HFFc6 (cell line): ENCODE data around the gene LARGE1. TPM values are rescaled to one million over a fixed set of nuclear protein-coding genes. Genes with fewer than 3 reads are reported as not detected.

ENCODE experiments used
- DNase-seq: peaks from one replicate; pipeline ENCODE4 v3.0.0-alpha.2; 2018
- H3K27ac Mint-ChIP-seq: 2 replicates; pipeline ENCODE4 v1.8.0; 2020; ENCODE audit warnings: mild to moderate bottlenecking, mixed read lengths
- H3K27me3 Mint-ChIP-seq: 2 replicates; pipeline ENCODE4 v1.8.0; 2021; ENCODE audit warnings: mild to moderate bottlenecking, moderate library complexity, mixed read lengths; ENCODE audit not compliant: insufficient read depth
- H3K36me3 Mint-ChIP-seq: 2 replicates; pipeline ENCODE4 v1.8.0; 2021; ENCODE audit warnings: low read depth, mixed read lengths
- H3K4me1 Mint-ChIP-seq: 2 replicates; pipeline ENCODE4 v1.8.0; 2020; ENCODE audit warnings: low read depth, mixed read lengths
- H3K4me3 Mint-ChIP-seq: 2 replicates; pipeline ENCODE4 v1.8.0; 2020; ENCODE audit warnings: mild to moderate bottlenecking, moderate library complexity, mixed read lengths
- H3K9me3 Mint-ChIP-seq: 2 replicates; pipeline ENCODE4 v1.8.0; 2020; ENCODE audit warnings: mild to moderate bottlenecking, mixed read lengths
- total RNA-seq, 6 experiments: library from RNA; stranded (reverse); fragmentation: NEBNext Ultra II Directional; extraction: Animal tissue kit (Norgen Biotek cat#: 25700); gene quantifications; 2 replicates in 1 of 6; 3 replicates in 5 of 6; pipeline ENCODE4 v1.2.3, GENCODE V29; 2021
- TF ChIP-seq, protein P1 (sequence below): fragments of 200-600 bp; sonication (generic); IDR thresholded peaks from 2 replicates; pipeline ENCODE4 v1.5.0; 2021; ENCODE audit warnings: antibody characterized with exemption, mild to moderate bottlenecking

Gene LARGE1
- total RNA-seq, 6 experiments from 2014 or later: 4.9 to 7.3 (median 6.5) TPM

DNA sequence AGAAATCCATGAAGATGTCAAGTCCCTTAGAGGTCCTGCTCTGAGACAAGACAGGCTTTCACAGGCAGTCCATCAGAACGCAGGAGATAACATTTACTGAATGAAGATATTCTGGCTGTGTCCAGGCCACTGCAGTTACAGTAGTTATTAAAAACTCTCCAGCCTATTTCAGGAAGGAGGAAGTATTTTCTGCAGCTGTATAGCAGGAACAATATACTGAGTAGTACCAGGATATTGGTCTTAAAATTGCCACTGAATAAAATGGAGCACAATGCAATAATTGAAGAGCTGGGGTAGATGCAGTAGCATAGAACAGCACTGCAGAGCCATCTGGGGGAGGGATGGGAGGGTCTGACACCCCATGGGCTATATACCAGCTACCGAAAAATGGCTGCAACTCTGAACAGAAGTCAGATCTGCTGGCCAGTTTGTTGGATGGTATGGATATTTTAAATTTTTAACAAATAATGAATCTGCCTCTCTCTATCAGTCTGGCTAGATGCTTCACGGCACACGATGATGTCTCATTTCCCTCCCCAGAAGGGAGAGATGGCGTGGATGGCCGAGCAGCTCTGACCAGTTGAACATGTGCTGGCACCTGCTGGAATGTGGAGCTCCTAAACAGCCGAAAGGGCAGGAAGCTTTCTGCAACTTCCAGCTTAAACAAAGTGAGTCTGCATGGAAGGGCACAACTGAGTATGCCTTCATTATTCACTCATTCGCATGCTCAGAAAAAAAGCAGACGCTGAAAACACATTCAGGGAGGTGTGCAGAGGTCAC, 520.0 kb downstream of the LARGE1 start:
- Mint-ChIP-seq H3K4me3 (no peak overlapping the region), H3K4me1 (no peaks in the 10 kb centered on the region), H3K27ac (no peak overlapping the region), H3K27me3 (peaks cover 3% of the 10 kb centered on the region), H3K9me3 (peaks cover 66% of the 10 kb centered on the region), H3K36me3 (peaks cover 15% of the 10 kb centered on the region; the same call in 1 of the 2 replicates)
- TF ChIP-seq, protein P1, sequence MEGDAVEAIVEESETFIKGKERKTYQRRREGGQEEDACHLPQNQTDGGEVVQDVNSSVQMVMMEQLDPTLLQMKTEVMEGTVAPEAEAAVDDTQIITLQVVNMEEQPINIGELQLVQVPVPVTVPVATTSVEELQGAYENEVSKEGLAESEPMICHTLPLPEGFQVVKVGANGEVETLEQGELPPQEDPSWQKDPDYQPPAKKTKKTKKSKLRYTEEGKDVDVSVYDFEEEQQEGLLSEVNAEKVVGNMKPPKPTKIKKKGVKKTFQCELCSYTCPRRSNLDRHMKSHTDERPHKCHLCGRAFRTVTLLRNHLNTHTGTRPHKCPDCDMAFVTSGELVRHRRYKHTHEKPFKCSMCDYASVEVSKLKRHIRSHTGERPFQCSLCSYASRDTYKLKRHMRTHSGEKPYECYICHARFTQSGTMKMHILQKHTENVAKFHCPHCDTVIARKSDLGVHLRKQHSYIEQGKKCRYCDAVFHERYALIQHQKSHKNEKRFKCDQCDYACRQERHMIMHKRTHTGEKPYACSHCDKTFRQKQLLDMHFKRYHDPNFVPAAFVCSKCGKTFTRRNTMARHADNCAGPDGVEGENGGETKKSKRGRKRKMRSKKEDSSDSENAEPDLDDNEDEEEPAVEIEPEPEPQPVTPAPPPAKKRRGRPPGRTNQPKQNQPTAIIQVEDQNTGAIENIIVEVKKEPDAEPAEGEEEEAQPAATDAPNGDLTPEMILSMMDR: no peak
- DNase-seq: no peak

DNA sequence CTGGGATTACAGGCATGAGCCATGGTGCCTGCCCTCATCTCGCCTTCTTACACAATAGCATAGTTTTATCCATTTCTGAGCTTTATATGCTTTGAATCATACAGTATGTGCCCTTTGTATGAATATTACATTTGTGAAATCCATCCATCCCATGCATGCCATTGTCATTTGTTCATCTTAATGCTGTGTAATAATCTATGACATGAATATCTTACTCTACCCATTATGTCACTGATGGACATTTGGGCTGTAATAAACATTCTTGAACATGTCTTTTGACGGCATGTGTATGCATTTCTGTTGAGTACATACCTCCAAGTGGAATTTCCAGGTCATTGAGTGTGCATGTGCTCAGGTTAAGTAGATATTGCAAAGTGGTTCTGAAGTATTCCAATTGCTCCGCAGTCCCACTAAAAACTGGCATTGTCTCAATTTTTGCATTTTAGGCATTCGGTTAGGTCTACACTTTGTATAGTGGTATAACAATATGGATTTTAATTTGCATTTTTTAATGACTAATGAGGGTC, 522.8 kb downstream of the LARGE1 start:
- Mint-ChIP-seq H3K27me3 (peaks cover 3% of the 10 kb centered on the region), H3K36me3 (peaks cover 11% of the 10 kb centered on the region; the same call in 1 of the 2 replicates), H3K27ac (no peak overlapping the region), H3K4me1 (no peaks in the 10 kb centered on the region), H3K4me3 (no peak overlapping the region), H3K9me3 (peaks cover 60% of the 10 kb centered on the region)
- TF ChIP-seq, protein P1: no peak
- no peak for DNase-seq

DNA sequence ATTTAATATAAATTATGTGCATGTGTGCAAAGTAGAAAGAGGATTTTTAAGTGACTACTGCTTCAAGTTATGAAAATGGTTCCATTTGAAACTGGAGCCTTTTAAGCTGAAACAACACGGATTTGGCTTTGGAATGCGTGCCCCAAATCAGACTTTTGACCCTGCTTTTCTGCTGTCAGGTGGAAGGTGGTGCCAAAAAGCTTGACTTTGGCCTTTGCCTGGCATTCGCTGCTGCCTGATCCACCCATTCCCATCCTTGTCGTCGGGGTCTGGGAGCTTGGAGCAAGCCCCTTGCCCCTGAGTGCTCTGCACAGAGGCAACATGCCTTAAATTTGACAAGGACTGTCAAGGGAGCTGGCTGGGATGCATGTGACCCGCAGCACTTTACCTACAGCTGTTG, 526.8 kb downstream of the LARGE1 start:
- DNase-seq: no peak
- H3K36me3 Mint-ChIP-seq: peaks cover 8% of the 10 kb centered on the region; the same call in 1 of the 2 replicates
- H3K27ac Mint-ChIP-seq: no peak overlapping the region
- H3K4me3 Mint-ChIP-seq: no peak overlapping the region
- peaks cover 58% of the 10 kb centered on the region for H3K9me3 Mint-ChIP-seq
- TF ChIP-seq, protein P1: no peak
- no peaks in the 10 kb centered on the region for H3K27me3 Mint-ChIP-seq
- no peaks in the 10 kb centered on the region for H3K4me1 Mint-ChIP-seq

DNA sequence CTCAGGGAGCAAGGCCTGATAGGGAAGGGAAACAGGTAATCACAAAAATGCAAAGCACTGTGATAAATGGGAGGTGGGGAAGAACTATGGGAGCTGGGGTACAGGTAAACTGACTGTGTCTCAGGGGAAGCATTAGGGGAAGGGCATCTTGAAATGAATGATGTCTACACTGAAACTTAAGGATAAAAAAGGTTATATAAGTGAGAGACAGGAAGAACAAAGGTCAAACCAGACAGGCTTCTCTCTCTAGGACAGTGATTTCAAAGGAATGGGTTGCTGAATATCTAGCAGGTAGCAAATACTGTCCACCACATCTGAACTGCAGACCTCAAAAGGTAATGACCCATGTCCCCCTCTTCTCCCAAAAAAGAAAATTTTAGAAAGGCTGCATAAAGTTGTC, 529.0 kb downstream of the LARGE1 start:
- Mint-ChIP-seq H3K9me3 (peaks cover 54% of the 10 kb centered on the region), H3K36me3 (peaks cover 6% of the 10 kb centered on the region; the same call in 1 of the 2 replicates), H3K27me3 (peaks cover 4% of the 10 kb centered on the region; the same call in 1 of the 2 replicates), H3K4me3 (no peak overlapping the region), H3K4me1 (no peaks in the 10 kb centered on the region), H3K27ac (no peak overlapping the region)
- TF ChIP-seq, protein P1: no peak
- no peak for DNase-seq

DNA sequence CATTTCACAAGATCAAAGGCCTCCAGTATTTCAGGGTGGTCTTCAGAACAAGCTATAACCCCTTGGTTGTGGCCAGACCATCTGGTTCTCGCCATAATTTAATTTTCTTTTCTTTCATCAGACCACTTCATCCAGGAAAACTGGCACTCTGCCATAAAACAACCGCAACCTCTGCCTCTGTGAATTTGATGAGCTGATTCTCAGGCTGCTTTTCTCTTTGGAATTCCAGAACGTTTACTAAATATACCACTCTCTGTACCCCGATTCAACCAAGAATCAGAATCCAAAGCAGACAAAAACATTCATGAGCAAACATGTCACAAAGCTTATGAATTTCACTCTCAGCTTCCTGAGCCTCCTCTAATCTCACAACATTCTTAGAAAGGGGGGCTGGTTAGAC, 530.3 kb downstream of the LARGE1 start:
- Mint-ChIP-seq H3K27ac (no peak overlapping the region), H3K27me3 (peaks cover 4% of the 10 kb centered on the region; the same call in 1 of the 2 replicates), H3K4me1 (no peaks in the 10 kb centered on the region), H3K4me3 (no peak overlapping the region), H3K9me3 (peaks cover 59% of the 10 kb centered on the region), H3K36me3 (peaks cover 6% of the 10 kb centered on the region; the same call in 1 of the 2 replicates)
- TF ChIP-seq, protein P1: no peak
- no peak for DNase-seq
